Heart left ventricle (tissue), 13 donors: ENCODE data around the gene TMX3.

ENCODE experiments used
- POLR2A ChIP-seq, 2 donors: fragments of 450-650 bp; IDR thresholded peaks; one replicate each; pipeline ENCODE4 v1.6.1; 2017; ENCODE audit warnings: antibody characterized with exemption in 2 of 2, mild to moderate bottlenecking in 2 of 2, moderate library complexity in 2 of 2
- TF ChIP-seq, protein P1 (sequence below), 12 donors: fragments of 200-600 bp; sonication (generic) in 4 of 12; IDR thresholded peaks; one replicate each; pipeline versions ENCODE4 v1.5.0 to v1.8.0; 2018 to 2022; ENCODE audit warnings: antibody characterized with exemption in 12 of 12, mild to moderate bottlenecking in 5 of 12
- donor health status: ischemic (EF 13 %, LVEDD 7.1; RV severe dilation, severe dysfunction).
- donor health status: DM: no; HTN: yes; CAD: no.
- donor health status: DM: no; HTN: no; CAD: no.
- donor health status: ischemic (EF 25% LVEDD 6.9; RV normal size, moderate dysfunction).
- donor health status: ischemic (EF 25% LVEDD 5.7; RV mildly dilated, moderate dysfunction).
- donor health status: ischemic (EF 35%, LVEDD 5.7; RV mildly dilated, moderate dysfunction).
- donor health status: nonischemic (EF 11% LVEDD 7.7; RV severe dilation, severe dysfunction).
- donor health status: DM: yes; HTN: yes; CAD: no.
- donor health status: PGD.
- donor health status: ischemic (EF 29% LVEDD 5.4; RV normal size, mild dysfunction).
- donor health status: nonischemic (EF 23%, LVEDD 6.1; RV moderate dilation, normal function).

DNA sequence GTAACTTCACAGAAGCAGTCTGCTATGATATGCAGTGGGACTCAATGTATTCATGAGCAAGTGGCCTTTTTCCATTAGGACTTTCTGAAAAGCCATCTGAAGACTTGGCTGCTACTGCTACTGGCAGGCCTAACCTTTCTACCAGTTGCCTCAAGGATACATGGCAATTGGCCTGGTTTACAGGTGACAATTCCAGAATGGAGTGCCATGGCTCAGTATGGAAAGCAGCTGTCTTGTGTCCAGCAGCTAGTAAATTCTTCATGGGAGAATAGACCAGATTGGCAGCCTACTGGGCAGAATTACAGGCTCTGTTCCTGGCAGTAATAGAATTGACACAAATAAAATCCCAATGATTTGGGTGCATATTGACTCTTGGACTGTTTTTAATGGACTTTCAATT lies 12.6 kb upstream of the TMX3 start:
- TF ChIP-seq, protein P1, sequence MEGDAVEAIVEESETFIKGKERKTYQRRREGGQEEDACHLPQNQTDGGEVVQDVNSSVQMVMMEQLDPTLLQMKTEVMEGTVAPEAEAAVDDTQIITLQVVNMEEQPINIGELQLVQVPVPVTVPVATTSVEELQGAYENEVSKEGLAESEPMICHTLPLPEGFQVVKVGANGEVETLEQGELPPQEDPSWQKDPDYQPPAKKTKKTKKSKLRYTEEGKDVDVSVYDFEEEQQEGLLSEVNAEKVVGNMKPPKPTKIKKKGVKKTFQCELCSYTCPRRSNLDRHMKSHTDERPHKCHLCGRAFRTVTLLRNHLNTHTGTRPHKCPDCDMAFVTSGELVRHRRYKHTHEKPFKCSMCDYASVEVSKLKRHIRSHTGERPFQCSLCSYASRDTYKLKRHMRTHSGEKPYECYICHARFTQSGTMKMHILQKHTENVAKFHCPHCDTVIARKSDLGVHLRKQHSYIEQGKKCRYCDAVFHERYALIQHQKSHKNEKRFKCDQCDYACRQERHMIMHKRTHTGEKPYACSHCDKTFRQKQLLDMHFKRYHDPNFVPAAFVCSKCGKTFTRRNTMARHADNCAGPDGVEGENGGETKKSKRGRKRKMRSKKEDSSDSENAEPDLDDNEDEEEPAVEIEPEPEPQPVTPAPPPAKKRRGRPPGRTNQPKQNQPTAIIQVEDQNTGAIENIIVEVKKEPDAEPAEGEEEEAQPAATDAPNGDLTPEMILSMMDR (IDR thresholded peaks at IDR 0.05) = no peak
- no peak for TF ChIP-seq POLR2A (IDR thresholded peaks at IDR 0.05)
